Measurements from ENCODE around the gene ZDHHC22. TPM values are rescaled to one million over a fixed set of nuclear protein-coding genes. Genes with fewer than 3 reads are reported as not detected.
A peak's percentile ranks its signal among the peaks of the same experiment; 100 is the strongest.

ZDHHC22 gene
- total RNA-seq, 1 donor from 2014 or later, result not detected

DNA sequence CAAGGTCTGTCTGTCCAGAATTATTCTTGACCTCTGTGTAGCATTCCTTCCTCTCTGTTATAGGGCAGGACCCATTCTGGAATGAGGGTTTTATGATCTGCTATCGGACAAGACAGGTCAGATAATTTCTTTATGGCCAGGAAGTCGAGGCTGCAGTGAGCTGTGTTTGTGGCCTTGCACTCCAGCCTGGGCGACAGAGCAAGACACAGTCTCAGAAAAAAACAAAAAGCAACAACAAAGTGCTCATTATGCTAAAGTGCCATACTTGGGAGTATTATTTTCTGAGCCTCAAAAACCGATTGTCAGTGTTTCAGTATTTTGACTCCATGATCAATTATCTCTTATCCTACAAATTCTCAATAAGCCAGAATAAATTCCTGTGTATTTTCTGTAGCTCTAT is 39.4 kb downstream of the ZDHHC22 start:
- no peak for ATAC-seq

- ATAC-seq, result no peak
Measured at GRCh38 chr14:77100961-77101360, 40.6 kb downstream of the ZDHHC22 start.

DNA sequence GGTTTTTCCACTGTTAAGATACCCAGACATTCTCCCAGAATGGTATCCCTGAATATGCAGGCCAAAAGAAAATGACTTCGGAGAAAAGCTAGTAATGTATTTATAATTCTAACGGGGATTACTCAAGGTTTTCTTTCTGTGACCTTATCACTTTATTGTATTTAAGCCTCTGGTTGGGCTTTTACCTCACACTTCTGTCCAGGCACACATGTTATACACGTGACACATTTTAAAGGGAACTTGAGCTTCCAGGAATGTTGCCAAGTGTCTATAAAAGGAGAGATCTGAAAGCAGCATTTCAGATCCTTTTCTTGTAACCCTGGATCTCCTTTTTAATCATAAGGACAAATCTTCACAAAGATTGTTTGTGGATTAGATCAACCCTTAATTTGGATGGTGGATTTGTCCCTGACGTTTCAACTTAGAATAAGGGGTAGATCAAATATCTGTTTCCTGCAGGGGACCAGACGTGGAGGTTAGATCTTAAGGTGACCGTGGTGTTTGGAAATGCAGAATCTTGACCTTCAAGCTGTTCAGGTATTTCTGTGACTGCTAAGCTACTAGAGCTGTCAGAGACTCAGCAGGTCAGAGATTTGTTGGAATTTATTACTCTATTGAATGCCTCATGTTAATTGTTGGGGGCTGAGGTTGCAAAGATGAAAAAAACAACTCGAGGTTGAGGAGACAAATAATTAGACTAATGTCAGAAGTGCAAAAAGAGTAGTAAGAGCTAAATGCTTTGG is 42.0 kb downstream of the ZDHHC22 start:
- ATAC-seq, result no peak

GRCh38 chr14:77098529-77099353 is 42.9 kb downstream of the ZDHHC22 start:
- peak; percentile 33 for ATAC-seq

GRCh38 chr14:77097700-77098528 is 43.7 kb downstream of the ZDHHC22 start, which contains the start of gene CIPC:
TSS of gene CIPC (plus strand) at chr14:77098258. CDS start at chr14:77105709, 7,451 bp downstream.
- peak; percentile 98 for ATAC-seq

DNA sequence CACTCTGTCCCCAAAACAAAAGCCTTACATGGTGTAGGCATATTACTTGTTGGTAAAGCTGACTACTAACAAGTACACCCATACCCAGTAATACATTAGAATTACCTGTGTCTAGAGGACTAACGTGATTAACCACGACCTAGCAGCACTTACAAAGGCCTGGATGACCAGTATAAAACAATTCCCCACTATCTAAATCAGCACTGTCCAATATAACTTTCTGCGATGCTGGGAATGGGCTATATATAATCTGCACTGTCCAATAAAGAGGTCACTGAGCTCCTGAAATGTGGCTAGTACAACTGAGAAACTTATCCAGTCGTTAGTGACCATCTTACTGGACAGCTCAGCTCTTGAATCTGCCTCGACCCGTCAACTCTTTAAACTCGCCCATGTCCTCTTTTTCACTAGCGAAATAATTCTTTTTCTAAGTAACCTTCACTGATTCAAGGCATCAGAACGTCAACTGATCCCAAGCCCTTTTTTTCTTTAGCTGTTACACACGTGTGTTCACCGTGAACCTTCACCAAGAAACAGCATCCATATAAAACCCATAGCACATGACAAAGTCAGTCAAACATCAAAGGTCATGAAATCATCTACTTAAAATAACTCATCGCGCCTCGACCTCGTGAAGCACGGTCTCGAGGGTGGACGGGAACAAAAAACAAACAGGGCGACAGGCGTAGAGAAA is 44.4 kb downstream of the ZDHHC22 start:
- no peak for ATAC-seq

DNA sequence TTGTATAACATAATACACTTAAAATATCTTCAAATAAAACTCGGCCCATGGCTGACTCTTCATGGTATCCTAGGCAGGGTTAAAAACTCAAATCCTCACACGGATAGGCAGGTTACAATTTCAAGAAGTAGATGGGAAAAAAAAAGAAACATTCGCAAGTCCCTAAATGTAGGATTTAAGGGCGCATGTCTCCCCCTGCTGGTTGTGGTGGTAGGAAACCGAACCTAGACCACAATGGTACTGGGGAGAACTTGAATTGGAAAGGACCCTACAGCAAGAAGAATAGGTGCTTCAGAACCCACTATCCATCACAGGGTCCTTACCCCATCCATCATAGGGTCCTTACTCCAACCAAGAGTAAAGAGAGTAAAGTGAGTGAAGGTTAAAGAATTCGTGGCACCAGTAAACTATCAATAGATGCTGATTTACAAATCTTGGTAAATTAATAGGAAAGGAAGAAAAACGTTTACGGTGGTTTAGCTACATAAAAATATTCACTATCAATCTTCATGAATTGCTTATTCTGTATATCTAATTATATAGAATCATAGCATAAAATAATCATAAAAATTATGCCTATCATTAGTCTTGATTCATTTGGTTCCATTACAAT is 46.8 kb downstream of the ZDHHC22 start:
- ATAC-seq, result no peak

DNA sequence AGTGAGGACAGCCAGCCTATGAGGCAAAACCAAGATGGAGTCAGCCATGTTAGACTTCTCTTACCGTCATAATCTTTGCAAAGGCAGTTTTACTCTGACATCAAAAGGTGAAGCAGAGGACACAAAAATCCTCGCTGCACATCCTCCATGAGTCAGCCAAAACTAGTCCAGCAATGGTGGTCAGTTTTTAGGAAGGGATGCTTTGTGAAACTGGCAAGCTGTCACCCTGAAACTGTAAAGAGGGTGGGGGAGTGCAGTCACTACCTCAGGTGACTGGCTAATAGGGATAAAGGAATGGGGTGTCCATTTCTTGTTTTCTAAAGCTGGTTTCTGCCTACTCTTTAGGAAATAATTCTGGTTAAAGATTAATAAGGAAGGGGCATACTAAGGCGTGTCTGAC is 48.9 kb downstream of the ZDHHC22 start:
- peak; percentile 40 for ATAC-seq

DNA sequence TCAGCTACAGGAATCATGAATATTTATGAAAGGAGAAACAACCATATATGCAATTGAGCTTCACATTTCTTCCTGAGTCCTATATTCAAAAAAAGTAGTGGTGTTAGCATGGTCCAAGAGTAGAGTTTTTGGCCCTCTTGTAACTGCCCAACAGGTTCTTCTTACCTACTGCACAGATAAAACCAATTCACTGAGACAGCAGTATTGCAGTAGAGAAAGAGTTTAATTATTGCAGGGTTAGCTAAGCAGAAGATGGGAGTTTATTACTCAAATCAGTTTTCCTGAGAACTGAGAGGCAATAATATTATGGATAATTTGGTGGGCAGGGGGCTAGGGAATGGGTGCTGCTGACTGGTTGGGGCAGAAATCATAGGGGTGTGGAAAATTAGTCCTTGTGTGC is 50.1 kb downstream of the ZDHHC22 start:
- no peak for ATAC-seq

GRCh38 chr14:77088645-77089044 is 52.9 kb downstream of the ZDHHC22 start:
- peak; percentile 27 for ATAC-seq

DNA sequence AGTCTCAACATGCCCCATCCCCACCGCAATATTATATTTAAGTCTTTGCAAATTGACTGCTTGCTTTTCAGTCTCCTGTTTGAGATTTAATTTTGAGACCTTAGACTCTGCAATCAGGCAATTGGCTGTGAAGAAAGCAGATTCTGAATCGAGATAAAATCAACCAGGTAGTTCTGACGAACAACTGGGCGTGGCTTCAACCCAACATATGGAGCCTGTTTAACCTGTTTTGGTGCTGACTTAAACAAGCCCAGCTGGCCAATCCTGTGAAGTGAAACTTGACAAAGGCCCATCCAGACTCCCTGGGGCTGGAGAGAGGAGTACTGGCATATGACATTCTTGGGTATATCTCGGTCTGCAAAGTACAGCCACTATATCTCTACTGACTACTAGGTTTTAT is 53.4 kb downstream of the ZDHHC22 start:
- peak; percentile 96 for ATAC-seq

GRCh38 chr14:77087631-77088030 is 54.0 kb downstream of the ZDHHC22 start:
- ATAC-seq, result no peak

GRCh38 chr14:77086951-77087350 is 54.6 kb downstream of the ZDHHC22 start:
- ATAC-seq, result no peak

GRCh38 chr14:77086017-77086727 is 55.4 kb downstream of the ZDHHC22 start:
- peak; percentile 52 for ATAC-seq

DNA sequence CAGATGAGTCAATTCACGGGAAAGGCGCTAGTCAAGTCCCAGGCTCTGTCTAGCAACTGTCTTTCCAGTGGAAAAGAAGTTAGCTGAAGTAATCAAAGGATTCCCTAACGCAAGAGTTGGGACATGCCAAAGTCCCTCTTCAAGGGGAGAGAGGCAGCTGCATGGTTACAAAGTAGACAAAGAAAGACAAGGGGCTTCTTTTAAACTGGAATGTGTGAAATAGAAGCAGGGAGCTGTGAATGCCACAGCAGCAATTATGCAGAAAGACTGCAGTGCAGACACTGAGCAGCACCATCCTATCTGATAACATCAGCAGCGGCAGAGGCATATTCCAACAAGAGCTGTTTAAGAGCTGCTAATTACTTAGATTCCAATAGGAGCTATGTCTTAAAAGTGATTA is 56.1 kb downstream of the ZDHHC22 start:
- ATAC-seq, result no peak

DNA sequence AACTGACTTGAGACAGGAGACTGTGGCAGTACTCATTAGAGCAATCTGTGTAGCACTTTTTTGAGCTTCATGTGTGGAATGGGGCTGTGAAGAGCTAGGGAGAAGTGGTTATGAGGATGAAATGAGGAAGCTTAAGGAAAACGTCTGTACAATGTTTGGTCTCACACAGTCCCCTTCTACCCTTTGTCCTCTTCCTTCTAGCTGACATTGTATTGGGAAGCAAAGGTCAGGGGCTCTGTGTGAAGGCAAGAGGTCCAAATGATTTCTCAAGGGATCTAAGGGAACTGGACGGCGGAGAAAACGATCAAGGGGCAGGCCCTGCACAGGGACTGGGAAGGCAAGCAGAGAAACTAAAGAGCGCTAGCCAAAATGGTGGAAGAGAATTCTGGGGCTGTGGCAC is 56.6 kb downstream of the ZDHHC22 start:
- ATAC-seq, result no peak

- no peak for ATAC-seq
Measured at GRCh38 chr14:77083082-77083481, 58.5 kb downstream of the ZDHHC22 start.

DNA sequence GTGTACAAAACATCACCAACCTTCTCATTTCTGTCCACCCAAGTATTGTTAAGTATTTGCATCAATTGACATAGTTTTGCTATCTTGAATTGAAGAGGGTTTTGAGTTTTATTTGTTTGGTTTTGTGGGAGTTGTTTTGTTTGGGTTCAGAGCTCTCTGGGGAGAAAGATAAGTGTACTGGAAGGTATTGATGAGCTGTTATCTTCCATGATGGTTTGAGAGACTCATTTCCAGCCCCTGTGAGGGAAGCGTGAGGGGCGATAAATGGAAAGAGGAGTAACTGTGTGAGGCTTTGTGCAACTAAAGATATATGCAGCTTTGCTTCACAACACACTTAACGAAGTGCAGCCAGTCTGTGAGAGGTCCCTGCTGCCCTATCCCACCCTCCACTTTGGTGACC is 59.2 kb downstream of the ZDHHC22 start:
- ATAC-seq, result no peak

All from esophagus mucosa (tissue), 1 donor.